Gastrocnemius medialis (tissue), 4 donors: ENCODE data around the gene IQCH.

Experiments used
- CTCF ChIP-seq, 5 experiments: fragments of 450-650 bp in 3 of 5; fragments of 200-600 bp in 2 of 5; sonication (generic) in 2 of 5; IDR thresholded peaks in 4 of 5; conservative IDR thresholded peaks in 1 of 5; 1 replicate in 4 of 5; 2 replicates in 1 of 5; pipeline ENCODE4 v1.5.1; 2016 to 2019; ENCODE audit warnings: antibody characterized with exemption in 5 of 5, mild to moderate bottlenecking in 3 of 5, moderate library complexity in 3 of 5
- POLR2A ChIP-seq, 2 donors: fragments of 450-650 bp; IDR thresholded peaks; one replicate each; pipeline ENCODE4 v1.6.1; 2017; ENCODE audit warnings: antibody characterized with exemption in 2 of 2, mild to moderate bottlenecking in 2 of 2, moderate library complexity in 2 of 2

DNA sequence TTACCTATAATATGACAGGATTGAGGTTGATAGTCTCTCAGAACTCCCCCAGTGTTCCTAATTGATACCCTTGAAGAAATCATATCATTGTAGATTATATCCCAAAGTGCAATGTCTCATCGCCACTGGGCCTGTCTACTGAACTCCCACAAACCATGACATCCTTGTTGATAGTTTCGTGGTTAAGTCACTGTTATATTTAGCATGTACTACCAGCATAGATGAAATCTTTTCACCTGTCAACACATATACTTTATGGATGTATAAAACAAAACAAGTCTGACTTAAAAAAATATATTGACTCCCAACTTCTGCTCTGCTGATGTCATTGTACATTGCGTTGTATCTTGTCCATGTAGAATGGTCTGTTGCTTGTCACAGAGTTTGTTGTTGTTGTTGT lies 128.1 kb downstream of the IQCH start:
- no peak for TF ChIP-seq CTCF (IDR thresholded peaks at IDR 0.05 in 4 of 5, conservative IDR thresholded peaks at IDR 0.05 in 1 of 5)
- no peak for TF ChIP-seq POLR2A (IDR thresholded peaks at IDR 0.05)
